ENCODE measurements around the gene EFHC2.

The EFHC2 gene, protein sequence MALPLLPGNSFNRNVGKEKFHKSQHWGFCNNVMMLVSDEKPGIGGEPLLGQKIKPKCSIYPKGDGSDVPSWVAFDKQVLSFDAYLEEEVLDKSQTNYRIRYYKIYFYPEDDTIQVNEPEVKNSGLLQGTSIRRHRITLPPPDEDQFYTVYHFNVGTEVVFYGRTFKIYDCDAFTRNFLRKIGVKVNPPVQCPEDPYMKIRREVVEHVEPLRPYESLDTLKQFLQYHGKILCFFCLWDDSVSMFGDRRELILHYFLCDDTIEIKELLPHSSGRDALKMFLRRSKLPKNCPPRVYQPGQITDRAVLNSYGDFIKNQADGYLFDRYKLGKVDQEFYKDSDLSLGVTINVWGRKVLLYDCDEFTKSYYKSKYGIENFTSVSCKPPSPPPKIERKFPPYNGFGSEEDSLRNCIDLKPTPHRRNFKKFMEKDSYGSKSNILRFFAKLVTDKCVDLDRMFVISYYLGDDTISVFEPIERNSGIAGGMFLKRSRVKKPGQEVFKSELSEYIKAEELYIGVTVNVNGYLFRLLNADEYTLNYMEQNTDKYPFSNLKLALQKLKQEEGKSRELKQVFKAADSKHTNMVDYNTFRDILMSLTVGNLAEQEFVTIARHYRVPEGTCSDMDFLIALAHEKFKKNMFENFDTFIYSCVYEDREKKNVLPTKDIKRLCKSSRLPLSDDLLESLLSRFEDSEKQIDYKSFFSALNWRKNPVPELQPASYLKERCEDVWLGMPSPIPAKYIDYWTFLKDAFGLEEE

DNA sequence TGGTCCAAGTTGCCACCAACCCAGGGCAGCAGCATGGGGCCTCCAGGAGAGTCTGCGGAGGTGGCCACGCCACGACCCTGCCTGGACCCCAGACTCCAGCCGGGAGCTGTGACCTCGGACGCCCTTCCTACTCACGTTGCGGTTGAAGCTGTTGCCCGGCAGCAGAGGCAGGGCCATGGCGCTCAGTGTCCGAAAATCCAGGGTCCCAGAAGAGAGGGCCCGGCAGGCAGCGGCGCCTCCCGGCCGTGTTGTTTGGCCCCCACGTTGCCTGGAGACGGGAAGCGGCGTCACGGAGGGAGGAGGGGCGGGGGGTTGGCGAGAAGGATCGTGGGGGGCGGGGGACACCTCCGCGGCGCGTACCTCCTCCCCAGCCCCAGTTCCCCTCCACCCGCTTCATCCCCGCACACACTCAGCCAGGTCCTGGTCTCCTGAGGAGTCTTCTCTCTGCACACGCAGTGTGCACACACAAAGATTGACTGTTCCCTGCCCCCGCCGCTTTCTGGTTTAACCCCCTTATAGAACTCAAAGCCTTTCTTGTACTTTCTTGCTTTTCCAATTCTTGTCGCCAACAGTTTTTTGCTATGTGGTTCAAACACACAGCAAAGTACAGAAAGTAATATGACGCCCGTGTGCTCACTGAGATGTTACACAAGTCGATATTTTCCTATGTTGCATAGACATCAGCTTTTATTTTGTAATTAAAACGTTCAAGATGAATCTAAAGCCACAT is at the start of gene EFHC2:
TSS of gene EFHC2 (minus strand) at position 261 of the 730 bp plus-strand sequence. CDS start at position 177, 84 bp downstream.
- no peak for DNase-seq

DNA sequence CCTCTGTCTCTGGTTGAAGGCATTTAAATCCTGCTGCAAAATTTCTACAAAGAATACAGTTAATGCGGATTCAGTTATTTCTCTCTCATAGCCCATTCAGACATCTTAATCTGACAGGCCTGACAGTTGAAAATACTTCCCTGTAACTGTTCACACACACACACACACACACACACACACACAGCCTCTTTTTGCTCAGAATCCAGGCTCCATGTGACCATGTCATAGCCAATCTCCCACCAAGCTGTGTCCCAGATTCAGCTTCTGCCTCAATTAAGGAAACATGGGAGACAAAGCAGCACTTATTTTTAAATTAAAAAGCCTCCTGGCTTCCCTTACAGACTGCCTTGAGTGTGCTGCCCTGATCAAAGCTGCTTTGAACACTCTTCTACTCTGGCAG is 49.3 kb upstream of the EFHC2 start:
- peak; percentile 34 for DNase-seq

DNA sequence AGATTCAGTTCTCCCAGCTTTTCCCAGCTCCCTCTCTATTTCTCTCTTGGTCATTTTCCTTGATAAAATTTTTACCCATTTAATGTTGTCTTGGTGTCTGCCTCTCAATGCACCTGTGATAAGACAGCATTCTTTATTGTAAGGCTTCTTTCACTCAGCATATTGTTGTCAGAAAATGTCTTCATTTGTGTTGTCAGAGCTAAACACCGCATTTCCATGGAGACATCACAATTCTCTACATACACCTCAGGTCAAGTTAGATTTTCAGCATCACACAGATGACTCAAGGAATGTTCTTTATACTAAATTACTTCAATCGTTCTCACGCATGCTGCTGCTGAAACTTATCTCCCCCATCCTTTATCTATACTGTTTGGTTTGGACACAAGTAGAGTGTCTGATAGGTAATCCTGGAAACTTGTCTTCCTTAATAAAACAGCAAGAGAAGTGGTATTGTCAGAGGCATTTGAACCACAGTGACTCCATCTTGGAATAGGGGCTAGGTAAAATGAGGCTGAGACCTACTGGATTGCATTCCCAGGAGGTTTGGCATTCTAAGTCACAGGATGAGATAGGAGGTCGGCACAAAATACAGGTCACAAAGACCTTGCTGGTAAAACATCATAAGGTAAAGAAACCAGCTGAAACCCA is 41.3 kb upstream of the EFHC2 start:
- no peak for DNase-seq

DNA sequence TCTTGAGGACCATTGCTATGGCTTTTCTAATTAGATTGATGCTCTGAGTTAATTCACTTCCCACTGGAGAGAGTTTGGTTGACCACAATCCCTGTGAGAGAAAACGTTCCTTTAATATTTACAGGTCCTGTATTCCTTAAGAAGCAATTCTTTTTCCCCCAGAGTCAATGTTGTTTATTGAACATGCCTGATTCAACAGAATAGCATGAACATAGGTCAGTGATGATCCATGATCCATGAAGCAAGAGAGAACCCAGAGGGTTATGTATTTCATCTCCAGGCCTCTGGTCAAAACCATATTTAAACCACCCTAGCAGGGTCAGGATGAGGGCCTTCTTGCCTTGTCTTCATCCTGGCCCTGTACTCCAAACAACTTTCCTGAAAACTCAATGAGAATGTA is 39.4 kb upstream of the EFHC2 start:
- no peak for DNase-seq

DNA sequence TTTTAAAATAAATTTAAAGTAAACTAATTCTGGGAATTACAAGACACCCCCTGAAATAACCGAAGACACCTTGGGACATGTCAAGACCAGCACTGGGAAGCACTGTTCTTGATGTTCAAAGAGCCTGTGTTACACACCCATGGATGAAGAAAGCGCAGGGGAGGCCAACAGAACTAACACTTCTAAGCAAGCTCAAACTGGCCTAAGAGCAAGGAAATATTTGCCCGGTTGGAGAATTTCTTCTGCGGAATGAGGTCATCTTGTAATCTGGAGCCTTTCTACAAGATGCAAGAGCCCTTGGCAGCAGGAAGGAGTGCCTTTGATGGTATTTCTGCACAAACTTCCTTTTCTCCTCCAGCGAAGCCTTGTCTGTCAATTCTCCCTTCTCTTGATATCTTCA is 9.3 kb upstream of the EFHC2 start:
- no peak for DNase-seq

DNA sequence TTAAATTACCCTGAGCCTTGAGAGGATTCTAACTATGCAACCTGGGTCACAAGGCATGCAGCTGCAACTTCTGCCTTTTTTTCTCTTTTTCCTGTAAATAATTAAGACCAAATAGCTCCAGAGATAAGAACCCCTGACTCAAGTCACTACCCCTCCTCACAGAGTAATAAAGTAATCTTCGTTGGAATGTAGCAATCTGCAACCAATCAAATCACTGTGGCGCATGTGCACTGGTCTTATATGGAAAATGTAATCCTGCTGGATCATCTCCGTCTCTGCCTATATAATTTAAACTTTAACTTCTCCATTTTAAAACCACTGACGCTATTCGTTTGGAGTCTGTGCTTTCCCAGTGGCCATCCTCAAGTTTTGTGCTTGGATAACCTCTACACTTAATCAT is 6.1 kb upstream of the EFHC2 start:
- no peak for DNase-seq

DNA sequence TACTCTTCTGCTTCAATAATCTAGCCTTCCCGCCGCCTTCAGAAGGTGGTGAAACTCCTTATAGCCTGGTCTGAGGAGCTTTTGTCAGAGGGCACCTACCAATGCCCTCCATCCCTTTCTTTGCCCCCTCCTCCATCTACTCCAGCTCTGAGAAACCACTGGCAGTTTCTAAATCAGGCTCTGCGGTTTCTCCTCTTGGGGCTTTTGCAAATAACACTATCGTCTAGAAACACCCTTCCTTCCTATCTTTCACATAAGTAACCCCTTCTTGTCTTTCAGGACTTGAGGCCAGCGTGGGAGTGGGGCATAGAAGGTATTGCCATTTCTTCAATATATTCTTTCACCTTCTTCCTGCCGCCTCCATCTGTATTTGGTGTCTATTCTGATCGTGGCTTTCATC is 1.2 kb upstream of the EFHC2 start:
- no peak for DNase-seq

DNA sequence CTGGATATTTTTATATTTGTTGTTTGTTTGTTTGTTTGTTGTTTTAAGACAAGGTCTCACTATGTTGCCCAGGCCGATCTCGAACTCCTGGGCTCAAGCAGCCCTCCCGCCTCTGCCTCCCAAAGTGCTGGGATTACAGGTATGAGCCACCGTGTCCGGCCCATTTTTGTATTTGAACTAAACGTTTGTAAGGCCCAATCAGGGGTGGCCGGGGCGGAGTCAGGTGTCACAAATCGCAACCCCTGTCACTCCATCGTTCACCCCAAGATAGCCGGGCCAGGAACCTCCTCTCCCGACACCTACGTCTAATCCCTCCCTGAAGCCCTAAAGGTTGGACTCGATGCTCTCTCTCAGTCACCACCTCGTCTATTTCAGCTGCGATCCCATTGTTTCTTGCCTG is 722 bp upstream of the EFHC2 start:
- DNase-seq = no peak

DNA sequence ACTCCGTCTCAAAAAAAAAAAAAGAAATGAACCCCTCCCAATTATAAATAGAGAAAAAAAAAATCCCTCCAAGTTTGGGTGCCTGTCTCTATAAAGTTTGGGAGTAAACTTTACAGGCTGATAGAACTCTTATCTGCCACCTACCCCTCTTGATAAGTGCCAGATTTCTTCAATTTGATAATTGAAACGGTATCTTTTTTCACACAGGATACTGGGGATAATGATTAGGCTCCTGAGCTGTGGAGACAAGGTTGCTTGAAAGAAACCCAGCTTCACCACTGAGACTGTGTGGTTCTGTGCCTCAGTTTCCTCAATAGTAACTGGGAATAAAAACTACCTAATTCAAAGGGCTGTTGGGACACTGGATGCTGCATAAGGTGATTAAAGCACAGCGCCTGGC is 606 bp downstream of the EFHC2 start:
- DNase-seq = no peak

DNA sequence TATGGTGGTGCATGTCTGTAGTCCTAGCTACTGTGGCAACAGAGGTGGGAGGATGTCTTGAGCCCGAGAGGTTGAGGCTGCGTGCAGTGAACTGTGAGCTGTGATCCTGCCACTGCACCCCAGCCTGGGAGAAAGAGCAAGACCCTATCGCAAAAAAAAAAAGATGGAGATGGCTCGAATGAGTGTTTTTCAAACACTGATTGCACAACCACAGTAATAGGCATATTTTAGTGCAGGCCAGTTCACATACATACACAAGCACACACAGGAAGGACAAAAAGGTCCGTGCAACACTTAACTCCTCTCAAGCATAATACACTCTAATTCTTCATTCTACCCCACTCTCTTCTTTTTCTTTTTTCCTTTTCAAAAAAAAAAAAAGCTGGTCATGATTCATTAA is 5.1 kb downstream of the EFHC2 start:
- no peak for DNase-seq

DNA sequence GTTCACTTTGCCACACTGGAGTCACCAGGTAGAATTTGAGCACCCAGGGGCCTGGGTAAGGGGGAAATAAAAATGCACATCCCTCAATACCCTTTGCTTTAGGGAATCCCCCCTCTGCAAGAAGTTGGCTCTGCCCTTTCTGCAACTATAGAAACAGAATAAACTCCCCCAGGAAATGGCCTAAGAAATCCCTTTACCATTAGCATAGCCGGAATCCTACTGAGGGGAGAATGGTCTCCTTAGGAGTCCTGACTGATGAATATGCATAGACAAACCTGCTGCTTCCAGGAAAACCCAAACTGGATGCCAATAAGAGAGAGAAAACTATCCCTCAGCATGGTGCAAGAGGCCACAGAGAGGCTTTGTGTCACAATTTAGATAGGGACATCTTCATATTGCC is 11.0 kb downstream of the EFHC2 start:
- DNase-seq = no peak

DNA sequence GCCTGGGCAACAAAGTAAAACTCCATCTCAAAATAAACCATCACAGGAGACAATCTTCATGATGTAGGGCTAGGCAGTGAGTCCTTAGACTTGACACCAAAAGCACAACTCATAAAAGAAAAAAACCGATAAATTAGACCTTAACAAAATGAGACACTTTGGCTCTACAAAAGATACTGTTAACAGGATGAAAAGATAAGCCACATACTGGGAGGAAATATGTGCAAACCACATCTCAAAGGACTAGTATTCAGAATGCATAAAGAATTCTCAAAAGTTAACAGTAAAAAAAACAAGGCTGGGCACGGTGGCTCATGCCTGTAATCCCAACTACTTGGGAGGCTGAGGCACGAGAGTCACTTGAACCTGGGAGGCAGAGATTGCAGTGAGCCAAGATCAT is 13.2 kb downstream of the EFHC2 start:
- DNase-seq = no peak

DNA sequence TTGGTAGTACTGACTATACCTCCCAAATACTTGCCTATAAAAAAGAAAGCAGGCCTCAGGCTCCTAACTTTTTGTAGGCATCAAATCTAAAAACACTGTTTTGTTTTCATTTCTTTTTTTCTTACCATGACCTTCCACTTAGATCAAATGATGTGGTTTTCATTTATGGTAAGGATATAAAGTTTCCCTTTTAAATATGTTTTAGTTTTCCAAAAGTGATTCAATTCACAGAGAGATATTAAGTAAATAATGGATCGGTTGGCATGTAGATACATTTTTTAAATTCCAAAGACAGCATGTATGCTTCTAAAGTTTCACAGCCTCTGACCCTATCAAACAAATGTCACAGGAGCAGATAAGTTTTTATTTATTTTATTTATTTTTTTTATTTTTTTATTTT is 23.9 kb downstream of the EFHC2 start:
- no peak for DNase-seq

DNA sequence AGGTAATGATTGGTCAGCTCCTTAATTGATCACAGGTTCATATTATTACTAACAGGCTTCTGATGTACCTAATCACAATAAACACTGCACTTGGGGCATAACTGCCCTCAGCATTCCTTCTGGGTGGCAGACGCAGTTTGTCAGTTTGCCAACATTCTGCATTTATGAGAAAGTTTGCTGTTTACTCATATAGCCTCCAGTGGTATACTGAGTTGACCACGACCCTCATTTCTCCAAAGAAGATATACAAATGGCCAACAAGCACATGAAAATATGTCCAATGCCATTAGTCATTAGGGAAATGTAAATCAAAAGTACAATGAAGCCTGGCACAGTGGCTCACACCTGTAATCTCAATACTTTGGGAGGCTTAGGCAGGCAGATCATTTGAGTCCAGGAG is 26.3 kb downstream of the EFHC2 start:
- no peak for DNase-seq

DNA sequence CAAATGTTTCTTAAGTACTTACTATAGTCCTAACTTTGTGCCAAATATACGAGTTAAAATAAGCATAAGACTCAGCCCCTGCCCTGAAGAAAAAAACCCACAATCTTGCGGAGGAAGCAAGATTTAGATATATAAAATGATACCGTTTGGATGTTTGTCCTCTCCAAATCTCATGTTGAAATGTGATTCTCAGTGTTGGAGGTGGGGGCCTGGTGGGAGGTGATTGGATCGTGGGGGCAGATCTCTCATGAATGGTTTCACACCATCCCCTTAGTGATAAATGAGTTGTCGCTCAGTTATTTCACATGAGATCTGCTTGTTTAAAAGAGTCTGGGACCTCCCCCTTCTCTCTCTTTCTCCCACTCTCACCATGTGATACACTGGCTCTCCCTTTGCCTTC is 28.7 kb downstream of the EFHC2 start:
- DNase-seq = no peak

DNA sequence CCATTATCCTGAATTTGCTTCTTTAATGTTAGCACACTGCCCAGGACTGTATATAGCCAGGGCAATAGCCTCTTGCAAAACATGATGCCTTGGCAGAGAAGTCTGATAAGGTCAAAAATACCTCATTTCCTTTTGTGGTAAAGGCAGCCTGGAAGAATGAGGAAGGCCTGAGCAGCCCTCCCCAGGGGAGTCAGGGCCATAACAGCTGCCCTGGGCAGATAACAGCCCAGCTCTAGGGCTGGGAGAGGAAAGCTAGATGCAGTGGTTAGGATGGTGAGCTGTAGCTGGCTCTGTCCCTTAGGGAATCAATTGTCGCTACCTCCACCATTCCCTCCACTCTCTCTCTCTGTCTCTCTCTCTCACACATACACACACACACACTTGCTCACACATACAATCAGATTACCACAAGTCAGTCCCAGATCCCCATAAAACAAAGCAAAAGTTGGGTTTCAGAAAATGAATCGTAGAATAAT is 29.2 kb downstream of the EFHC2 start:
- no peak for DNase-seq

DNA sequence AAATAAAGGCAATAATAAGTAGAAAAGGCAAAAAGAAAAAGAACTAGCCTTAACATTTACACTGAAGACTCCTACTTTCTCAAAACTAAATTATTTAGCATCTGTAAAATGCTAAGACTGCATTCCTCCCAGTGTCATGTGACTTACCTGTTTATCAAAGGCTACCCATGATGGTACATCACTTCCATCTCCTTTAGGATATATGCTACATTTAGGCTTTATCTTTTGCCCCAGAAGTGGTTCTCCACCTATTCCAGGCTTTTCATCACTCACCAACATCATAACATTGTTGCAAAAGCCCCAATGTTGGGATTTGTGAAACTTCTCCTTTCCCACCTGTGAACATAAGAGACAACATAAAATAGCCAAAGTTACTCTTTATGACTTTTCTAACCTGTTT is 31.1 kb downstream of the EFHC2 start:
- no peak for DNase-seq

DNA sequence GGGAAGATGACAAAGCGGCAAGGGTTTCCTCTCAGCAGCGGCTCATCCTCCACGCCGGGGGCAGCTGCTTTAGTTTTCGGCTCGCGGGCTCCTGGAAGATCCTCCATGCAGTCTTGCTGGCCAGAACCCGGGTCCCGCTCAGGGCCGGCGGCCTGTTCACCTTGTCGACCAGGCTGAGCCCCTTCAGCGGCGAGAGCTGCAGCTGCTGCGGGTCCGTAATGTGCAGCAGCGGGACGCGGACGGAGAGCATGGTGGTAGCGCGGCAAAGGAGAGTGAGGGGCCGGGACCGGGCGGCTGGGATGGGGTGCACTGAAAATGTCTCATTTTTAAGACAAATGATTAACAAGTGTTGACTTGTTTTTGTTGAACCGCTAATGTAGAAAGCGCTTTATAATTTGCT is 33.2 kb downstream of the EFHC2 start:
- DNase-seq = no peak

DNA sequence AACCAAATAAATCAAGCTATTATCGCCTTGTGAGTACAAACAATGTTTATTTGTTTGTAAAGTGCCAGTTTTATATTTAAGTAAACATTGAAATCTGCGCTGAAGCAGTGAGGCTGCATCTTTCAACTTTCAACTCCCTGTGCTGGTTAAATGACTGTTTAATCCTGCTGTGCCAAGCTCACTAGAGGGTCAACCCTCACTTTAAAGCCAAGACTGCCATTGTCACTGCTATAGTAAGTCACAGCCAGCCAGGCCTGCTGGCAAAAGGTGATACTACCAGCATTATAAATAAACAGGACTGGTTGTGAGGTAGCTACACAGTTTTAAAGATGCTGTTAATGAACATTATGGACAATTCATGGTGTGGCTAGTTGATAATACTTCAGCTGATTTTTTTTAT is 34.6 kb downstream of the EFHC2 start:
- no peak for DNase-seq

DNA sequence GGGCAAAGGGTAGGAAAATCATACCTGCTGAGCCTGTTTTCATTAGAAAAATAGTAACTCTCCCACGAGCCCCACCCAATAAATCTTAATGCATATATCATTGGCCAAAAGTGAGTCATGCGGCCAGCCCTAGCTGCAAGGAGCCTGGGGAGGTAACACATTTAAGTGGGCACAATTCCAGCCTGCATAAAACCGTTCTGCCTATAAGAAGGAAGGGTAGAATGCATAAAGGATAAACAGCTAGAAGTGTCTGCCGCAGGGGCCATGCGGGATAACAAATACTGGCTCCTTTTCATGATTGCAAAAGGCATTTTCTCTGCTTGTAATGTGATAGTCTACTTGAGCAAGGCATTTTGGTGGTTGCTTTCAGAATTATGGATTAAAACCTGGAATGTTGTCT is 37.1 kb downstream of the EFHC2 start:
- DNase-seq = no peak

DNA sequence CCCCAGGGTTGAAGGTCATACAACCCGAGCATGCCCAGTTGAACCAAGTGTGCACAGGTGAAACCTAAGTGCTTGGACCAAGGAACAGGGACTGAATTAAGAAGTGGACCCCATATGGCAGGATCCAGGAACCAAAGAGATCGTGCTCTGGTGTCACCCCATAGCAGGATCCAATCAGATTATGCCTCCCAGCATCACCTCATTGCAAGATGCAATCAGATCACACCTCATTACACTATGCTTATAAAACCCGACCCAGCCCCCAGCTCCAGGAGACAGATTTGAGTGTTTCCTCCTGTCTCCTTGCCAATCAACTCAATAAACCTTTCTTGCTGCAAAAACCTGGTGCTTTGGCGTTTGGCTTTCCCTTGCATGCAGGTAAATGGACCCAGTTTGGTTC is 37.6 kb downstream of the EFHC2 start:
- no peak for DNase-seq

DNA sequence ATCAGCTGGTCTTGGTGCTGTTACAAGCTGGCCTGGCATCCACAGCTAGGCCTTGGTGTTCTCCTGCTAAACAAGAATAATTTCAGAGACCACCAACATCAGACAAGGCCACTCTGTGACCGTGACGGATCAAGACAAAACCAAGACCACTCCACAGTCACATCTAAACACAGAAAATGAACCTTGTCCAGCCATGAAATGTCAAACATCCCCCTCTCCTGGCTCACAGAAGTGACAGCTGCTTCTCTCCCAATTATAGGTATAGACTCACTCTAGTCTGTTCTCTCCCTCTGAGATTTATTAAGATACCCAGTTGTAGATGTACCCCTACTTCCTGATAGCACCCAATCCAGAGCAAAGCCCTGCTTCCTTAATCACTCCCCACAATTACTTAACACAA is 40.4 kb downstream of the EFHC2 start:
- no peak for DNase-seq

DNA sequence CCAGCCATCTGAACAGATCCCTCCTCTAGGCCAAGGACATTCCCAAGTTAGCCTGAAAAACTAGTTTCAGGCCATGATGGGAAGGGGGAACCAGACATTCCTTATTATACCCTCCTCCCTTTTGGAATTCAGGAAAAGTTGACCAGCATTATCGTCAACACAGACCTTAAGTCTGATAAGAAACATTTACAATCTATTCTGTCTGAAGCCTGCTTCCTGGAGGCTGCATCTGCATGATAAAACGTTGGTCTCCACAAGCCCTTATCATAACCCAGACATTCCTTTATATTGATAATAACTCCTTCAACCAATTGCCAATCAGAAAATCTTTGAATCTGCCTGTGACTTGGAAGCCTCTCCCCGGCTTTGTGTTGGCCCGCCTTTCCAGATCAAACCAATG is 44.3 kb downstream of the EFHC2 start:
- no peak for DNase-seq
